Measurements from ENCODE around the gene CCL25.

DNA sequence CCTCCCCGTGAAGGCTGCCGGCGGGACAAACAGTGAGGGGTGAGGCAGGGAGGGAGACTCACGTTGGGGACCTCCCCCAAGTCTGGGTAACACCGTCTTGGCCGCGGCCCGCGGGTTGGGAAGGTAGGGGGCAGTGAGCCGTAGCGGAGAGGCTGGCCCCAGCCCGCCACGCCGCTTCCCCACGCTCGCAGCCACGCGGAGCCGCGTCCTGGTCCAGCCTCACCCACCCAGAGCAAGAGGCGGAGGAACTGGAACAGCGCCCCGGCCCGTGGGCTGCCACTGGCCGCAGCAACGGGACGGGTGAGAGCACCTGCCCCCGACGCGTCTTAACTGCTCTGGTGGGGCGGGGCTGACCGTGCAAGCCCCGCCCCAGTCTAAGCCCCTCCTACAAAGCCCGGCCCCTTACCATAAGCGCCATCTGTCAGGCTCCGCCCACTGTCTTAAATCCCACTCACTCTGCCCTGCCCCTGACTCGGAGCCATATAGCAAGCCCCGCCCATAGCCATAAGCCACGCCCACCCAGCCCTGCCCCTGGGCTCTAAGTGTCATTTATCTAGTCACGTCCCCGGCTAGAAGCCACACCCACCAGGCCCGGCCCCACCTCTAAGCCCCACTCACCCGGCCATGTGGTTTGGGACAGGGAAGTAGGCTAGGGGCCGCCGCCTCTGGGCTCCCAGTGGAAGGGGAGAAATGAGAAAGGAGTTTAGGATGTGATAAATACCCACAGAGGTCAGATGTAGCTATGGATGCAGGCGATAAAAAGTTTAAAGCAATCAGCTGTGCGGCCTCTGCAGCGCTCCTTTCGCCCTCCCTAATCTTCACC lies 2.1 kb upstream of the CCL25 start:
- TF ChIP-seq EZH2 (IDR thresholded peaks at IDR 0.05), result no peak
- TF ChIP-seq, protein P1, sequence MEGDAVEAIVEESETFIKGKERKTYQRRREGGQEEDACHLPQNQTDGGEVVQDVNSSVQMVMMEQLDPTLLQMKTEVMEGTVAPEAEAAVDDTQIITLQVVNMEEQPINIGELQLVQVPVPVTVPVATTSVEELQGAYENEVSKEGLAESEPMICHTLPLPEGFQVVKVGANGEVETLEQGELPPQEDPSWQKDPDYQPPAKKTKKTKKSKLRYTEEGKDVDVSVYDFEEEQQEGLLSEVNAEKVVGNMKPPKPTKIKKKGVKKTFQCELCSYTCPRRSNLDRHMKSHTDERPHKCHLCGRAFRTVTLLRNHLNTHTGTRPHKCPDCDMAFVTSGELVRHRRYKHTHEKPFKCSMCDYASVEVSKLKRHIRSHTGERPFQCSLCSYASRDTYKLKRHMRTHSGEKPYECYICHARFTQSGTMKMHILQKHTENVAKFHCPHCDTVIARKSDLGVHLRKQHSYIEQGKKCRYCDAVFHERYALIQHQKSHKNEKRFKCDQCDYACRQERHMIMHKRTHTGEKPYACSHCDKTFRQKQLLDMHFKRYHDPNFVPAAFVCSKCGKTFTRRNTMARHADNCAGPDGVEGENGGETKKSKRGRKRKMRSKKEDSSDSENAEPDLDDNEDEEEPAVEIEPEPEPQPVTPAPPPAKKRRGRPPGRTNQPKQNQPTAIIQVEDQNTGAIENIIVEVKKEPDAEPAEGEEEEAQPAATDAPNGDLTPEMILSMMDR (IDR thresholded peaks at IDR 0.05), result no peak
- no peak for TF ChIP-seq EZH2phosphoT487 (IDR thresholded peaks at IDR 0.05)
